Measurements from ENCODE around the gene PPP1R3D. TPM values are rescaled to one million over a fixed set of nuclear protein-coding genes. Genes with fewer than 3 reads are reported as not detected.

Gene PPP1R3D
- total and polyA plus RNA-seq, 2 of the 8 experiments (the other 6 are each of a cell fraction or from before 2014, with no cell fraction given) = 1.4 to 3.9 TPM

- peak overlapping the region; percentile 72; the same call in 1 of the 2 replicates for H3K27ac ChIP-seq (ENCODE audit: low read depth, low read length)
Observed at GRCh38 chr20:59940956-59941294, 820 bp upstream of the PPP1R3D start.

More at GRCh38 chr20:59940956-59941294, 820 bp upstream of the PPP1R3D start:
- no peak overlapping the region for H2BK12ac ChIP-seq (ENCODE audit: low read depth, low read length)
- no peak overlapping the region for H2AK5ac ChIP-seq (ENCODE audit: low read depth, low read length)
- H3K4me2 ChIP-seq (ENCODE audit: insufficient read depth in 1 of 2, low read depth in 2 of 2, low read length in 2 of 2) = peak overlapping the region; percentile 83 to 93
- ChIA-PET CTCF (ENCODE audit: partially characterized antibody) (interaction anchor here (0.9 kb wide), 1 partner anchor 14 kb away, joined by 3 read pairs; no protein-coding TSS in a partner anchor), POLR2A (ENCODE audit: partially characterized antibody) (interaction anchor here (2.3 kb wide), 1 partner anchor 13 kb away, joined by 8 read pairs; no protein-coding TSS in a partner anchor)
- no peak overlapping the region for H3K4ac ChIP-seq (replicated peaks; ENCODE audit: insufficient read length, low read depth, low read length)
- H3K56ac ChIP-seq (replicated peaks; ENCODE audit: insufficient read length, low read depth, low read length) = no peak overlapping the region
- peak overlapping the region in 3 of 4 experiments; percentile 78 to 83 (median 82); a peak in 5 of 7 replicates for H3K9ac ChIP-seq (replicated peaks in 1 of 4; ENCODE audit: extremely low read depth in 1 of 4, low read depth in 3 of 4, low read length in 3 of 4)
- H3K79me2 ChIP-seq (ENCODE audit: control insufficient read depth in 1 of 2, insufficient read depth in 2 of 2, low read length in 2 of 2) = peaks cover 0 to 5% of the 10 kb centered on the region in 2 experiments; a peak in 1 of 4 replicates
- TF ChIP-seq MAX (IDR thresholded peaks at IDR 0.05) (no peak), NRF1 (IDR thresholded peaks at IDR 0.05; ENCODE audit: low read depth, low read length) (no peak), PHF8 (conservative IDR thresholded peaks at IDR 0.05; ENCODE audit: low read depth, low read length) (no peak)
- peak overlapping the region; percentile 61 to 88 (median 75) for H3K4me3 ChIP-seq (ENCODE audit: extremely low read depth in 1 of 4, insufficient read depth in 2 of 4, low read depth in 3 of 4, low read length in 4 of 4)
- peaks cover 0 to 7% of the 10 kb centered on the region in 2 experiments for H4K20me1 ChIP-seq (replicated peaks in 1 of 2; ENCODE audit: control insufficient read depth in 1 of 2, insufficient read depth in 2 of 2, low read length in 2 of 2)
- H2BK5ac ChIP-seq (ENCODE audit: low read depth, low read length) = peak overlapping the region; percentile 95
- H3K23me2 ChIP-seq (ENCODE audit: low read depth, low read length) = peaks cover 12% of the 10 kb centered on the region
- H3K9me3 ChIP-seq (ENCODE audit: insufficient read depth in 2 of 2, low read depth in 1 of 2, low read length in 1 of 2) = peaks cover 5 to 9% of the 10 kb centered on the region in 2 experiments; a peak in 3 of 4 replicates
- DNase-seq (ENCODE audit: low read depth in 1 of 2, low spot score in 2 of 2) (no peak), FAIRE-seq (no peak)
- peaks cover 9 to 19% (median 14%) of the 10 kb centered on the region in 4 experiments for H3K27me3 ChIP-seq (replicated peaks in 1 of 4; ENCODE audit: control insufficient read depth in 3 of 4, extremely low read depth in 1 of 4, insufficient read depth in 3 of 4, low read length in 3 of 4)
- H2BK20ac ChIP-seq (ENCODE audit: low read length) = no peak overlapping the region
- no peak overlapping the region for H3K14ac ChIP-seq (ENCODE audit: insufficient read length)
- peaks cover 0 to 17% (median 7%) of the 10 kb centered on the region in 4 experiments; a peak in 4 of 8 replicates for H3K36me3 ChIP-seq (ENCODE audit: control insufficient read depth in 2 of 4, insufficient read depth in 4 of 4, low read length in 3 of 4)
- H2BK15ac ChIP-seq (ENCODE audit: low read length) = no peak overlapping the region
- H2BK120ac ChIP-seq (replicated peaks; ENCODE audit: low read depth, low read length) = peak overlapping the region; percentile 3
- H3K4me1 ChIP-seq (replicated peaks in 1 of 4; ENCODE audit: control insufficient read depth in 3 of 4, insufficient read depth in 4 of 4, low read length in 3 of 4) = peaks cover 0 to 6% (median 2%) of the 10 kb centered on the region in 4 experiments; a peak in 4 of 7 replicates
- H3K23ac ChIP-seq (ENCODE audit: insufficient read length) = no peak overlapping the region
- no peak overlapping the region for H4K91ac ChIP-seq (replicated peaks; ENCODE audit: insufficient read length, low read length)
- H3K18ac ChIP-seq (ENCODE audit: extremely low read depth, low read length) = peak overlapping the region; percentile 34
- H4K5ac ChIP-seq (ENCODE audit: insufficient read length, low read depth, low read length) = no peak overlapping the region
- no peak overlapping the region for H4K8ac ChIP-seq (ENCODE audit: extremely low read depth, insufficient read depth, low read length)
- 10% methylated on average over 4 of the region's 4 CpGs; no CpG with 5 or more reads in 1 of the 2 experiments for WGBS, 2 experiments (ENCODE audit: extremely low coverage in 1 of 2, insufficient coverage in 1 of 2, insufficient read length in 1 of 2, insufficient replicate concordance in 2 of 2, low coverage in 1 of 2, low lambda C conversion rate in 2 of 2, missing lambda C conversion rate in 1 of 2)
- no peaks in the 10 kb centered on the region for H3K79me1 ChIP-seq (ENCODE audit: low read depth, low read length)
- H2AFZ ChIP-seq (ENCODE audit: low read length) = peak overlapping the region; percentile 95

Measured in H1 (cell line).